Liver (tissue), 9 donors: ENCODE results near the gene LRRC26. TPM values are rescaled to one million over a fixed set of nuclear protein-coding genes. Genes with fewer than 3 reads are reported as not detected.

Experiments
- DNase-seq: peaks from one replicate; pipeline ENCODE4 v3.0.0-alpha.2; 2017; ENCODE audit warnings: low spot score
- H3K27ac ChIP-seq, 2 donors: one replicate each; pipeline ENCODE4 v1.7.0; 2013; ENCODE audit warnings: inconsistent platforms in 2 of 2, low read length in 2 of 2, control low read depth in 1 of 2, low read depth in 1 of 2, mild to moderate bottlenecking in 1 of 2
- H3K27me3 ChIP-seq, 4 donors: one replicate each; pipeline versions ENCODE4 v1.6.1 to v1.7.0; 2013; ENCODE audit warnings: low read length in 3 of 4, inconsistent platforms in 1 of 4, mild to moderate bottlenecking in 1 of 4, moderate library complexity in 1 of 4; ENCODE audit not compliant: control insufficient read depth in 4 of 4, insufficient read depth in 4 of 4
- H3K36me3 ChIP-seq, 4 donors: one replicate each; pipeline versions ENCODE4 v1.6.1 to v1.7.0; 2013; ENCODE audit warnings: low read length in 3 of 4, mild to moderate bottlenecking in 3 of 4, low read depth in 1 of 4, moderate library complexity in 1 of 4; ENCODE audit not compliant: control insufficient read depth in 4 of 4, insufficient read depth in 3 of 4
- H3K4me1 ChIP-seq, 4 donors: one replicate each; pipeline versions ENCODE4 v1.6.1 to v1.7.0; 2013; ENCODE audit warnings: low read length in 3 of 4, mild to moderate bottlenecking in 3 of 4, moderate library complexity in 1 of 4; ENCODE audit not compliant: control insufficient read depth in 4 of 4, insufficient read depth in 4 of 4
- H3K4me3 ChIP-seq, 3 donors: one replicate each; pipeline versions ENCODE4 v1.6.1 to v1.7.0; 2013; ENCODE audit warnings: low read length in 3 of 3, control low read depth in 1 of 3, low read depth in 1 of 3, mild to moderate bottlenecking in 1 of 3
- H3K9ac ChIP-seq, 2 donors: one replicate each; pipeline ENCODE4 v1.7.0; 2013; ENCODE audit warnings: low read length in 2 of 2, mild to moderate bottlenecking in 2 of 2, moderate library complexity in 2 of 2, control low read depth in 1 of 2, low read depth in 1 of 2
- H3K9me3 ChIP-seq, 4 donors: one replicate each; pipeline versions ENCODE4 v1.6.1 to v1.7.0; 2013; ENCODE audit warnings: low read length in 3 of 4; ENCODE audit not compliant: control insufficient read depth in 4 of 4
- GABPA ChIP-seq, 2 donors: IDR thresholded peaks in 1 of 2; conservative IDR thresholded peaks in 1 of 2; 2 replicates each; pipeline ENCODE4 v1.6.1; 2016; ENCODE audit warnings: antibody characterized with exemption in 2 of 2, mild to moderate bottlenecking in 1 of 2, moderate library complexity in 1 of 2
- RAD21 ChIP-seq, 2 donors: IDR thresholded peaks; 2 replicates each; pipeline ENCODE4 v1.6.1; 2016; ENCODE audit warnings: antibody characterized with exemption in 2 of 2, mild to moderate bottlenecking in 2 of 2
- REST ChIP-seq: IDR thresholded peaks from 2 replicates; pipeline ENCODE4 v1.6.1; 2016; ENCODE audit warnings: antibody characterized with exemption, mild to moderate bottlenecking
- SP1 ChIP-seq: IDR thresholded peaks from 2 replicates; pipeline ENCODE4 v1.6.1; 2018; ENCODE audit warnings: antibody characterized with exemption, mild to moderate bottlenecking
- TAF1 ChIP-seq: conservative IDR thresholded peaks from 2 replicates; pipeline ENCODE4 v1.6.1; 2016; ENCODE audit warnings: antibody characterized with exemption, mild to moderate bottlenecking
- YY1 ChIP-seq: IDR thresholded peaks from 2 replicates; pipeline ENCODE4 v1.6.1; 2016; ENCODE audit warnings: antibody characterized with exemption, mild to moderate bottlenecking
- ZBTB33 ChIP-seq: IDR thresholded peaks from 2 replicates; pipeline ENCODE4 v1.6.1; 2016; ENCODE audit warnings: antibody characterized with exemption
- WGBS: extraction: QIAGEN DNeasy Blood & Tissue Kit; methylation state at CpG from one replicate; pipeline ENCODE4 v1.1.7; 2013; 5-methylcytosine and 5-hydroxymethylcytosine counted together
- polyA plus RNA-seq, 2 donors: library from polyadenylated mRNA; stranded (reverse) in 1 of 2; unstranded in 1 of 2; fragments of 200-250 nt in 1 of 2; fragments of >200 nt in 1 of 2; fragmentation: Nextera tagmentation in 1 of 2; extraction: Ambion mirVana in 1 of 2; gene quantifications; one replicate each; pipeline versions ENCODE4 v1.2.1 to v1.2.3, GENCODE V29; 2013 to 2015
- total RNA-seq, 2 donors: library from RNA; depleted of rRNA; stranded (reverse); fragments of >200 nt; gene quantifications; one replicate each; pipeline ENCODE4 v1.2.3, GENCODE V29; 2014
- donor health status: healthy.
- donor health status: healthy.
- donor health status: healthy.
- donor health status: healthy.
- donor health status: healthy.

Gene LRRC26
- total and polyA plus RNA-seq, 4 donors, result 0.09 to 0.17 TPM; not detected in 2

GRCh38 chr9:137191245-137191644 is 21.4 kb upstream of the LRRC26 start:
- TF ChIP-seq SP1 (no peak), ZBTB33 (no peak), TAF1 (no peak)
- peaks cover 38 to 71% (median 59%) of the 10 kb centered on the region in 4 donors for H3K4me1 ChIP-seq
- no peaks in the 10 kb centered on the region for H3K9me3 ChIP-seq
- no peaks in the 10 kb centered on the region for H3K27me3 ChIP-seq
- WGBS, result 84% methylated on average over 3 of the region's 3 CpGs
- no peak overlapping the region for H3K4me3 ChIP-seq
- no peak overlapping the region for H3K27ac ChIP-seq
- H3K36me3 ChIP-seq, result peaks cover 3 to 17% (median 5%) of the 10 kb centered on the region in 4 donors
- DNase-seq, result no peak
- no peak overlapping the region for H3K9ac ChIP-seq

GRCh38 chr9:137190315-137190856 is 20.5 kb upstream of the LRRC26 start:
- no peak overlapping the region for H3K9ac ChIP-seq
- no peak overlapping the region for H3K4me3 ChIP-seq
- no peak for DNase-seq

GRCh38 chr9:137189297-137190295 is 19.7 kb upstream of the LRRC26 start:
- Histone ChIP-seq H3K4me1 (peaks cover 24 to 59% (median 45%) of the 10 kb centered on the region in 4 donors), H3K9ac (peak overlapping the region in 1 of 2 donors; percentile 34), H3K4me3 (peak overlapping the region; percentile 74 to 92 (median 86)), H3K9me3 (no peaks in the 10 kb centered on the region), H3K27me3 (no peaks in the 10 kb centered on the region), H3K36me3 (peaks cover 3 to 29% (median 6%) of the 10 kb centered on the region in 4 donors), H3K27ac (peak overlapping the region; percentile 90 to 92)
- DNase-seq, result no peak
- TF ChIP-seq YY1, result no peak
- peak; percentile 80 for TF ChIP-seq REST
- no peak for TF ChIP-seq TAF1
- WGBS, result 32% methylated on average over 23 of the region's 23 CpGs

More at GRCh38 chr9:137190315-137190856, 20.5 kb upstream of the LRRC26 start:
- no peak overlapping the region for H3K27ac ChIP-seq
- peaks cover 32 to 67% (median 53%) of the 10 kb centered on the region in 4 donors for H3K4me1 ChIP-seq
- no peaks in the 10 kb centered on the region for H3K27me3 ChIP-seq
- WGBS, result 77% methylated on average over 9 of the region's 9 CpGs
- peaks cover 3 to 24% (median 6%) of the 10 kb centered on the region in 4 donors for H3K36me3 ChIP-seq
- TF ChIP-seq RAD21 (IDR thresholded peaks at IDR 0.05), result peak in 1 of 2 donors; percentile 18
- TF ChIP-seq GABPA (IDR thresholded peaks at IDR 0.05 in 1 of 2, conservative IDR thresholded peaks at IDR 0.05 in 1 of 2), result no peak
- no peaks in the 10 kb centered on the region for H3K9me3 ChIP-seq
